Measurements from ENCODE around the gene CDK5R1.

The CDK5R1 gene

GRCh38 chr17:32494621-32495358, 8.0 kb downstream of the CDK5R1 start:
- peaks cover 9% of the 10 kb centered on the region for H3K4me1 ChIP-seq (ENCODE audit: control insufficient read depth, low read depth, low read length)
- H3K9ac ChIP-seq (ENCODE audit: low read length) = no peak overlapping the region
- H3K36me3 ChIP-seq (ENCODE audit: control insufficient read depth, low read depth, low read length) = no peaks in the 10 kb centered on the region
- H3K27me3 ChIP-seq (ENCODE audit: control insufficient read depth, insufficient read depth, low read length) = no peaks in the 10 kb centered on the region
- no peak overlapping the region for H3K27ac ChIP-seq (ENCODE audit: low read length)
- H3K9me3 ChIP-seq (ENCODE audit: control insufficient read depth, low read depth, low read length) = no peaks in the 10 kb centered on the region
- no peak overlapping the region for H3K4me3 ChIP-seq (ENCODE audit: low read length)

GRCh38 chr17:32495359-32496231, 8.8 kb downstream of the CDK5R1 start:
- Histone ChIP-seq H3K4me3 (ENCODE audit: low read length) (no peak overlapping the region), H3K27ac (ENCODE audit: low read length) (no peak overlapping the region)

GRCh38 chr17:32496395-32497073, 9.7 kb downstream of the CDK5R1 start:
- Histone ChIP-seq H3K4me3 (ENCODE audit: low read length) (no peak overlapping the region), H3K36me3 (ENCODE audit: control insufficient read depth, low read depth, low read length) (no peaks in the 10 kb centered on the region), H3K27ac (ENCODE audit: low read length) (no peak overlapping the region), H3K9ac (ENCODE audit: low read length) (no peak overlapping the region), H3K4me1 (ENCODE audit: control insufficient read depth, low read depth, low read length) (peaks cover 9% of the 10 kb centered on the region), H3K27me3 (ENCODE audit: control insufficient read depth, insufficient read depth, low read length) (no peaks in the 10 kb centered on the region), H3K9me3 (ENCODE audit: control insufficient read depth, low read depth, low read length) (no peaks in the 10 kb centered on the region)

More at GRCh38 chr17:32495359-32496231, 8.8 kb downstream of the CDK5R1 start:
- Histone ChIP-seq H3K27me3 (ENCODE audit: control insufficient read depth, insufficient read depth, low read length) (no peaks in the 10 kb centered on the region), H3K4me1 (ENCODE audit: control insufficient read depth, low read depth, low read length) (peaks cover 9% of the 10 kb centered on the region), H3K9ac (ENCODE audit: low read length) (no peak overlapping the region), H3K36me3 (ENCODE audit: control insufficient read depth, low read depth, low read length) (no peaks in the 10 kb centered on the region), H3K9me3 (ENCODE audit: control insufficient read depth, low read depth, low read length) (no peaks in the 10 kb centered on the region)

- no peak overlapping the region for H3K9ac ChIP-seq (ENCODE audit: low read length)
- H3K27me3 ChIP-seq (ENCODE audit: control insufficient read depth, insufficient read depth, low read length) = no peaks in the 10 kb centered on the region
- H3K4me1 ChIP-seq (ENCODE audit: control insufficient read depth, low read depth, low read length) = peaks cover 9% of the 10 kb centered on the region
- H3K36me3 ChIP-seq (ENCODE audit: control insufficient read depth, low read depth, low read length) = no peaks in the 10 kb centered on the region
- H3K9me3 ChIP-seq (ENCODE audit: control insufficient read depth, low read depth, low read length) = no peaks in the 10 kb centered on the region
- no peak overlapping the region for H3K27ac ChIP-seq (ENCODE audit: low read length)
- H3K4me3 ChIP-seq (ENCODE audit: low read length) = no peak overlapping the region
Measured at GRCh38 chr17:32497431-32498205, 10.8 kb downstream of the CDK5R1 start.

- peaks cover 9% of the 10 kb centered on the region for H3K4me1 ChIP-seq (ENCODE audit: control insufficient read depth, low read depth, low read length)
- H3K36me3 ChIP-seq (ENCODE audit: control insufficient read depth, low read depth, low read length) = no peaks in the 10 kb centered on the region
- no peak overlapping the region for H3K9ac ChIP-seq (ENCODE audit: low read length)
- no peak overlapping the region for H3K27ac ChIP-seq (ENCODE audit: low read length)
- H3K27me3 ChIP-seq (ENCODE audit: control insufficient read depth, insufficient read depth, low read length) = no peaks in the 10 kb centered on the region
- H3K4me3 ChIP-seq (ENCODE audit: low read length) = no peak overlapping the region
- no peaks in the 10 kb centered on the region for H3K9me3 ChIP-seq (ENCODE audit: control insufficient read depth, low read depth, low read length)
Measured at GRCh38 chr17:32498391-32498790, 11.6 kb downstream of the CDK5R1 start.

GRCh38 chr17:32502013-32502412, 15.2 kb downstream of the CDK5R1 start:
- Histone ChIP-seq H3K4me1 (ENCODE audit: control insufficient read depth, low read depth, low read length) (peaks cover 9% of the 10 kb centered on the region), H3K9ac (ENCODE audit: low read length) (no peak overlapping the region), H3K27ac (ENCODE audit: low read length) (no peak overlapping the region), H3K36me3 (ENCODE audit: control insufficient read depth, low read depth, low read length) (no peaks in the 10 kb centered on the region), H3K4me3 (ENCODE audit: low read length) (no peak overlapping the region), H3K27me3 (ENCODE audit: control insufficient read depth, insufficient read depth, low read length) (no peaks in the 10 kb centered on the region), H3K9me3 (ENCODE audit: control insufficient read depth, low read depth, low read length) (no peaks in the 10 kb centered on the region)

- H3K36me3 ChIP-seq (ENCODE audit: control insufficient read depth, low read depth, low read length) = no peaks in the 10 kb centered on the region
- H3K4me3 ChIP-seq (ENCODE audit: low read length) = no peak overlapping the region
- peaks cover 7% of the 10 kb centered on the region for H3K4me1 ChIP-seq (ENCODE audit: control insufficient read depth, low read depth, low read length)
- no peak overlapping the region for H3K27ac ChIP-seq (ENCODE audit: low read length)
- H3K9me3 ChIP-seq (ENCODE audit: control insufficient read depth, low read depth, low read length) = no peaks in the 10 kb centered on the region
- no peaks in the 10 kb centered on the region for H3K27me3 ChIP-seq (ENCODE audit: control insufficient read depth, insufficient read depth, low read length)
- no peak overlapping the region for H3K9ac ChIP-seq (ENCODE audit: low read length)
Measured at GRCh38 chr17:32502710-32503109, 15.9 kb downstream of the CDK5R1 start.

- Histone ChIP-seq H3K9ac (ENCODE audit: low read length) (no peak overlapping the region), H3K9me3 (ENCODE audit: control insufficient read depth, low read depth, low read length) (no peaks in the 10 kb centered on the region), H3K4me3 (ENCODE audit: low read length) (no peak overlapping the region), H3K27me3 (ENCODE audit: control insufficient read depth, insufficient read depth, low read length) (no peaks in the 10 kb centered on the region), H3K27ac (ENCODE audit: low read length) (no peak overlapping the region), H3K4me1 (ENCODE audit: control insufficient read depth, low read depth, low read length) (peaks cover 2% of the 10 kb centered on the region), H3K36me3 (ENCODE audit: control insufficient read depth, low read depth, low read length) (no peaks in the 10 kb centered on the region)
Measured at GRCh38 chr17:32503251-32504165, 16.7 kb downstream of the CDK5R1 start.

GRCh38 chr17:32504166-32504990, 17.6 kb downstream of the CDK5R1 start:
- H3K27ac ChIP-seq (ENCODE audit: low read length) = no peak overlapping the region
- no peaks in the 10 kb centered on the region for H3K9me3 ChIP-seq (ENCODE audit: control insufficient read depth, low read depth, low read length)
- no peak overlapping the region for H3K9ac ChIP-seq (ENCODE audit: low read length)
- no peaks in the 10 kb centered on the region for H3K27me3 ChIP-seq (ENCODE audit: control insufficient read depth, insufficient read depth, low read length)
- no peak overlapping the region for H3K4me3 ChIP-seq (ENCODE audit: low read length)
- no peaks in the 10 kb centered on the region for H3K4me1 ChIP-seq (ENCODE audit: control insufficient read depth, low read depth, low read length)
- H3K36me3 ChIP-seq (ENCODE audit: control insufficient read depth, low read depth, low read length) = no peaks in the 10 kb centered on the region

- Histone ChIP-seq H3K9ac (ENCODE audit: low read length) (no peak overlapping the region), H3K4me1 (ENCODE audit: control insufficient read depth, low read depth, low read length) (peaks cover 5% of the 10 kb centered on the region), H3K9me3 (ENCODE audit: control insufficient read depth, low read depth, low read length) (no peaks in the 10 kb centered on the region), H3K4me3 (ENCODE audit: low read length) (no peak overlapping the region), H3K36me3 (ENCODE audit: control insufficient read depth, low read depth, low read length) (no peaks in the 10 kb centered on the region), H3K27me3 (ENCODE audit: control insufficient read depth, insufficient read depth, low read length) (no peaks in the 10 kb centered on the region), H3K27ac (ENCODE audit: low read length) (no peak overlapping the region)
Measured at GRCh38 chr17:32508926-32509325, 22.1 kb downstream of the CDK5R1 start.
